WTC11 (cell line): ENCODE data around the gene PCDHA9. TPM values are rescaled to one million over a fixed set of nuclear protein-coding genes. Genes with fewer than 3 reads are reported as not detected.
"Not testable (repeated sequence)": the region's sequence is repeated elsewhere in the genome, so short reads cannot be mapped to it uniquely, and the experiment has no call there.

Source experiments
- ATAC-seq: fragments of 200-7000 bp; cut with Tn5 transposase; 2 replicates; pipeline ENCODE4 v1.10.0; 2021; ENCODE audit warnings: mild to moderate bottlenecking, moderate library complexity
- CTCF ChIA-PET: fragments of 300-600 bp; sonication (Branson Sonifier 250); formaldehyde crosslinking; loops from one replicate; lab custom pipeline; 2021; ENCODE audit warnings: antibody characterized with exemption; lab: Charles Lee
- POLR2A ChIA-PET: fragments of 350-600 bp; sonication (Branson Sonifier 250); formaldehyde crosslinking; loops from one replicate; lab custom pipeline; 2021; ENCODE audit warnings: antibody characterized with exemption; lab: Charles Lee
- DNase-seq: peaks from one replicate; pipeline ENCODE4 v3.0.0; 2021; ENCODE audit warnings: low spot score
- H3K27ac Mint-ChIP-seq: 2 replicates; pipeline ENCODE4 v1.8.0; 2021; ENCODE audit warnings: mixed read lengths
- H3K27me3 Mint-ChIP-seq: 2 replicates; pipeline ENCODE4 v1.8.0; 2021; ENCODE audit warnings: low read depth, mild to moderate bottlenecking, moderate library complexity, mixed read lengths
- H3K36me3 Mint-ChIP-seq: 2 replicates; pipeline ENCODE4 v1.8.0; 2021; ENCODE audit warnings: mixed read lengths
- H3K4me1 Mint-ChIP-seq: 2 replicates; pipeline ENCODE4 v1.8.0; 2022; ENCODE audit warnings: mixed read lengths
- H3K4me3 Mint-ChIP-seq: 2 replicates; pipeline ENCODE4 v1.8.0; 2021; ENCODE audit warnings: mild to moderate bottlenecking, moderate library complexity, mixed read lengths
- H3K9me3 Mint-ChIP-seq: 2 replicates; pipeline ENCODE4 v1.8.0; 2021; ENCODE audit warnings: mixed read lengths
- ARID4B ChIP-seq: sonication (generic); formaldehyde crosslinking; IDR thresholded peaks from 2 replicates; pipeline ENCODE4 v1.8.0; 2023; ENCODE audit warnings: missing genetic modification reagents, mild to moderate bottlenecking, borderline replicate concordance
- CREM ChIP-seq: sonication (generic); formaldehyde crosslinking; IDR thresholded peaks from 2 replicates; pipeline ENCODE4 v1.8.1; 2022; ENCODE audit warnings: mild to moderate bottlenecking, missing genetic modification reagents, moderate library complexity
- CTCF ChIP-seq: fragments of 200-600 bp; IDR thresholded peaks from 2 replicates; pipeline ENCODE4 v1.8.0; 2022; ENCODE audit warnings: antibody characterized with exemption
- E2F1 ChIP-seq: sonication (generic); formaldehyde crosslinking; IDR thresholded peaks from 2 replicates; pipeline ENCODE4 v1.8.0; 2022; ENCODE audit warnings: mild to moderate bottlenecking, missing genetic modification reagents
- GABPB1 ChIP-seq: sonication (generic); formaldehyde crosslinking; IDR thresholded peaks from 2 replicates; pipeline ENCODE4 v1.8.1; 2023; ENCODE audit warnings: mild to moderate bottlenecking, missing genetic modification reagents
- HMGA2 ChIP-seq: fragments of 250-450 bp; sonication (Bioruptor Pico); IDR thresholded peaks from 2 replicates; pipeline ENCODE4 v1.4.0; 2021; ENCODE audit warnings: mild to moderate bottlenecking, moderate library complexity
- IRF2 ChIP-seq: sonication (generic); formaldehyde crosslinking; IDR thresholded peaks from 2 replicates; pipeline ENCODE4 v1.8.0; 2022; ENCODE audit warnings: low read depth, missing genetic modification reagents, borderline replicate concordance
- NR1H2 ChIP-seq: sonication (generic); formaldehyde crosslinking; IDR thresholded peaks from 2 replicates; pipeline ENCODE4 v1.9.0; 2021; ENCODE audit warnings: mild to moderate bottlenecking, moderate library complexity, missing genetic modification reagents
- NR3C1 ChIP-seq: sonication (generic); formaldehyde crosslinking; conservative IDR thresholded peaks from 2 replicates; pipeline ENCODE4 v1.8.1; 2023; ENCODE audit warnings: low read depth, mild to moderate bottlenecking, missing genetic modification reagents
- SP1 ChIP-seq: sonication (generic); formaldehyde crosslinking; conservative IDR thresholded peaks from 2 replicates; pipeline ENCODE4 v1.8.1; 2022; ENCODE audit warnings: missing genetic modification reagents
- TEAD1 ChIP-seq: sonication (generic); formaldehyde crosslinking; IDR thresholded peaks from 2 replicates; pipeline ENCODE4 v1.8.0; 2022; ENCODE audit warnings: mild to moderate bottlenecking, missing genetic modification reagents
- TP53 ChIP-seq: sonication (generic); formaldehyde crosslinking; IDR thresholded peaks from 2 replicates; pipeline ENCODE4 v1.8.1; 2023; ENCODE audit warnings: mild to moderate bottlenecking, missing genetic modification reagents
- ZNF423 ChIP-seq: fragments of 250-450 bp; sonication (Bioruptor Pico); IDR thresholded peaks from 2 replicates; pipeline ENCODE4 v2.1.2; 2022; ENCODE audit warnings: mild to moderate bottlenecking, moderate library complexity
- total RNA-seq: library from RNA; stranded (reverse); gene quantifications from 3 replicates; pipeline ENCODE4 v1.2.3, GENCODE V29; 2021
- TF ChIP-seq, protein P1 (sequence below): fragments of 250-450 bp; sonication (Bioruptor Pico); IDR thresholded peaks from 2 replicates; pipeline ENCODE4 v1.9.0; 2021; ENCODE audit warnings: moderate library complexity, mild to moderate bottlenecking, inconsistent platforms, borderline replicate concordance
- TF ChIP-seq, protein P2 (sequence below): sonication (generic); formaldehyde crosslinking; IDR thresholded peaks from 2 replicates; pipeline ENCODE4 v1.8.1; 2023; ENCODE audit warnings: mild to moderate bottlenecking, missing genetic modification reagents
- TF ChIP-seq, protein P3 (sequence below): fragments of 250-450 bp; sonication (Bioruptor Pico); IDR thresholded peaks from 2 replicates; pipeline ENCODE4 v1.8.0; 2021; ENCODE audit warnings: mild to moderate bottlenecking
- TF ChIP-seq, protein P4 (sequence below): sonication (generic); formaldehyde crosslinking; IDR thresholded peaks from 2 replicates; pipeline ENCODE4 v1.8.1; 2023; ENCODE audit warnings: mild to moderate bottlenecking, moderate library complexity, missing genetic modification reagents

Gene PCDHA9
- total RNA-seq, 1 experiment from 2014 or later: 1.5 TPM

DNA sequence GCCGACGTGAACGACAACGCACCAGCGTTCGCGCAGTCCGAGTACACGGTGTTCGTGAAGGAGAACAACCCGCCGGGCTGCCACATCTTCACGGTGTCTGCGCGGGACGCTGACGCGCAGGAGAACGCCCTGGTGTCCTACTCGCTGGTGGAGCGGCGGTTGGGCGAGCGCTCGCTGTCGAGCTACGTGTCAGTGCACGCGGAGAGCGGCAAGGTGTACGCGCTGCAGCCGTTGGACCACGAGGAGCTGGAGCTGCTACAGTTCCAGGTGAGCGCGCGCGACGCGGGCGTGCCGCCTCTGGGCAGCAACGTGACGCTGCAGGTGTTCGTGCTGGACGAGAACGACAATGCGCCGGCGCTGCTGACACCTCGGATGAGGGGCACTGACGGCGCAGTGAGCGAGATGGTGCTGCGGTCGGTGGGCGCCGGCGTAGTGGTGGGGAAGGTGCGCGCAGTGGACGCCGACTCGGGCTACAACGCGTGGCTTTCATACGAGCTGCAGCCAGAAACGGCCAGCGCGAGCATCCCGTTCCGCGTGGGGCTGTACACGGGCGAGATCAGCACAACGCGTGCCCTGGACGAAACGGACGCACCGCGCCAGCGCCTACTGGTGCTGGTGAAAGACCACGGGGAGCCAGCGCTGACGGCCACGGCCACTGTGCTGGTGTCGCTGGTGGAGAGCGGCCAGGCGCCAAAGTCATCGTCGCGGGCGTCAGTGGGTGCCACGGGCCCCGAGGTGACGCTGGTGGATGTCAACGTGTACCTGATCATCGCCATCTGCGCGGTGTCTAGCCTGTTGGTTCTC is 1.9 kb downstream of the PCDHA9 start:
- ATAC-seq, DNase-seq, CTCF ChIA-PET, H3K27ac Mint-ChIP-seq, H3K9me3 Mint-ChIP-seq, H3K36me3 Mint-ChIP-seq, POLR2A ChIA-PET, H3K27me3 Mint-ChIP-seq, H3K4me3 Mint-ChIP-seq: not testable (repeated sequence)
- TF ChIP-seq IRF2 (CRISPR knock-in tag): 0 out of 2 replicates have a peak, but pooled peaks have one; percentile 44
- peaks cover 11% of the 10 kb centered on the region for H3K4me1 Mint-ChIP-seq

GRCh38 chr5:140855772-140856674 is 7.8 kb downstream of the PCDHA9 start, which contains the start of gene PCDHA10:
TSS of gene PCDHA10 (plus strand) at chr5:140855897. CDS start at chr5:140856049, 152 bp downstream.
- H3K27me3 Mint-ChIP-seq: no peaks in the 10 kb centered on the region
- POLR2A ChIA-PET: interaction anchor here (1.5 to 1.6 kb wide), 2 partner anchors 13 to 184 kb away, joined by 5 to 10 read pairs; partner anchors contain the start of gene PCDHA11
- ATAC-seq (peak; percentile 84), DNase-seq (peak; percentile 48)
- peaks cover 23% of the 10 kb centered on the region for H3K4me1 Mint-ChIP-seq
- peak within 1 kb of the TSS; percentile 78 for H3K27ac Mint-ChIP-seq
- H3K9me3 Mint-ChIP-seq: peaks cover 12% of the 10 kb centered on the region
- H3K36me3 Mint-ChIP-seq: peaks cover 23% of the 10 kb centered on the region
- peak within 1 kb of the TSS; percentile 92 for H3K4me3 Mint-ChIP-seq
- CTCF ChIA-PET: interaction anchor here (0.7 to 3.1 kb wide), 59 partner anchors 8 to 557 kb away, joined by 3 to 80 read pairs (median 4); partner anchors contain the start of genes ANKHD1, PCDHA1, PCDHA11 and PCDHA12
- peak; percentile 29; the same call in 1 of the 2 replicates for TF ChIP-seq ARID4B
- no peak for TF ChIP-seq CREM (CRISPR knock-in tag)
- no peak for TF ChIP-seq NR3C1 (CRISPR knock-in tag)
- TF ChIP-seq, protein P1, sequence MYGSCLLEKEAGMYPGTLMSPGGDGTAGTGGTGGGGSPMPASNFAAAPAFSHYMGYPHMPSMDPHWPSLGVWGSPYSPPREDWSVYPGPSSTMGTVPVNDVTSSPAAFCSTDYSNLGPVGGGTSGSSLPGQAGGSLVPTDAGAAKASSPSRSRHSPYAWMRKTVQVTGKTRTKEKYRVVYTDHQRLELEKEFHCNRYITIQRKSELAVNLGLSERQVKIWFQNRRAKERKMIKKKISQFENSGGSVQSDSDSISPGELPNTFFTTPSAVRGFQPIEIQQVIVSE (CRISPR knock-in tag): no peak
- TF ChIP-seq, protein P2, sequence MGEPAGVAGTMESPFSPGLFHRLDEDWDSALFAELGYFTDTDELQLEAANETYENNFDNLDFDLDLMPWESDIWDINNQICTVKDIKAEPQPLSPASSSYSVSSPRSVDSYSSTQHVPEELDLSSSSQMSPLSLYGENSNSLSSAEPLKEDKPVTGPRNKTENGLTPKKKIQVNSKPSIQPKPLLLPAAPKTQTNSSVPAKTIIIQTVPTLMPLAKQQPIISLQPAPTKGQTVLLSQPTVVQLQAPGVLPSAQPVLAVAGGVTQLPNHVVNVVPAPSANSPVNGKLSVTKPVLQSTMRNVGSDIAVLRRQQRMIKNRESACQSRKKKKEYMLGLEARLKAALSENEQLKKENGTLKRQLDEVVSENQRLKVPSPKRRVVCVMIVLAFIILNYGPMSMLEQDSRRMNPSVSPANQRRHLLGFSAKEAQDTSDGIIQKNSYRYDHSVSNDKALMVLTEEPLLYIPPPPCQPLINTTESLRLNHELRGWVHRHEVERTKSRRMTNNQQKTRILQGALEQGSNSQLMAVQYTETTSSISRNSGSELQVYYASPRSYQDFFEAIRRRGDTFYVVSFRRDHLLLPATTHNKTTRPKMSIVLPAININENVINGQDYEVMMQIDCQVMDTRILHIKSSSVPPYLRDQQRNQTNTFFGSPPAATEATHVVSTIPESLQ: no peak
- no peak for TF ChIP-seq GABPB1 (CRISPR knock-in tag)
- TF ChIP-seq CTCF: peak; percentile 36
- TF ChIP-seq TEAD1 (CRISPR knock-in tag): no peak
- TF ChIP-seq E2F1: no peak
- TF ChIP-seq, protein P3, sequence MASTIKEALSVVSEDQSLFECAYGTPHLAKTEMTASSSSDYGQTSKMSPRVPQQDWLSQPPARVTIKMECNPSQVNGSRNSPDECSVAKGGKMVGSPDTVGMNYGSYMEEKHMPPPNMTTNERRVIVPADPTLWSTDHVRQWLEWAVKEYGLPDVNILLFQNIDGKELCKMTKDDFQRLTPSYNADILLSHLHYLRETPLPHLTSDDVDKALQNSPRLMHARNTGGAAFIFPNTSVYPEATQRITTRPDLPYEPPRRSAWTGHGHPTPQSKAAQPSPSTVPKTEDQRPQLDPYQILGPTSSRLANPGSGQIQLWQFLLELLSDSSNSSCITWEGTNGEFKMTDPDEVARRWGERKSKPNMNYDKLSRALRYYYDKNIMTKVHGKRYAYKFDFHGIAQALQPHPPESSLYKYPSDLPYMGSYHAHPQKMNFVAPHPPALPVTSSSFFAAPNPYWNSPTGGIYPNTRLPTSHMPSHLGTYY (CRISPR knock-in tag): no peak
- TF ChIP-seq, protein P4, sequence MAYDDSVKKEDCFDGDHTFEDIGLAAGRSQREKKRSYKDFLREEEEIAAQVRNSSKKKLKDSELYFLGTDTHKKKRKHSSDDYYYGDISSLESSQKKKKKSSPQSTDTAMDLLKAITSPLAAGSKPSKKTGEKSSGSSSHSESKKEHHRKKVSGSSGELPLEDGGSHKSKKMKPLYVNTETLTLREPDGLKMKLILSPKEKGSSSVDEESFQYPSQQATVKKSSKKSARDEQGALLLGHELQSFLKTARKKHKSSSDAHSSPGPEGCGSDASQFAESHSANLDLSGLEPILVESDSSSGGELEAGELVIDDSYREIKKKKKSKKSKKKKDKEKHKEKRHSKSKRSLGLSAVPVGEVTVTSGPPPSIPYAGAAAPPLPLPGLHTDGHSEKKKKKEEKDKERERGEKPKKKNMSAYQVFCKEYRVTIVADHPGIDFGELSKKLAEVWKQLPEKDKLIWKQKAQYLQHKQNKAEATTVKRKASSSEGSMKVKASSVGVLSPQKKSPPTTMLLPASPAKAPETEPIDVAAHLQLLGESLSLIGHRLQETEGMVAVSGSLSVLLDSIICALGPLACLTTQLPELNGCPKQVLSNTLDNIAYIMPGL (CRISPR knock-in tag): peak; percentile 87
- no peak for TF ChIP-seq NR1H2 (CRISPR knock-in tag)
- TF ChIP-seq SP1 (CRISPR knock-in tag): no peak
- no peak for TF ChIP-seq TP53
- TF ChIP-seq ZNF423 (CRISPR knock-in tag): no peak
- no peak for TF ChIP-seq HMGA2 (CRISPR knock-in tag)
- TF ChIP-seq IRF2 (CRISPR knock-in tag): no peak
